Ishikawa (cell line): Measurements from ENCODE around the gene SCYL1.

Experiments used
- CEBPB ChIP-seq: IDR thresholded peaks from 2 replicates; pipeline ENCODE4 v1.6.1; 2012
- CREB1 ChIP-seq: IDR thresholded peaks from 2 replicates; pipeline ENCODE4 v1.6.1; 2012; ENCODE audit warnings: low read depth
- EGR1 ChIP-seq: IDR thresholded peaks from 2 replicates; pipeline ENCODE4 v1.6.1; 2012
- EP300 ChIP-seq: IDR thresholded peaks from 2 replicates; pipeline ENCODE4 v1.6.1; 2012; ENCODE audit warnings: borderline replicate concordance
- FOXM1 ChIP-seq: IDR thresholded peaks from 2 replicates; pipeline ENCODE4 v1.6.1; 2012; ENCODE audit warnings: low read depth, borderline replicate concordance
- NFIC ChIP-seq: IDR thresholded peaks from 2 replicates; pipeline ENCODE4 v1.6.1; 2012
- RAD21 ChIP-seq: IDR thresholded peaks from 2 replicates; pipeline ENCODE4 v1.6.1; 2012; ENCODE audit warnings: low read depth
- TAF1 ChIP-seq: IDR thresholded peaks from 2 replicates; pipeline ENCODE4 v1.6.1; 2012; ENCODE audit warnings: low read depth, mild to moderate bottlenecking
- TCF12 ChIP-seq: IDR thresholded peaks from 2 replicates; pipeline ENCODE4 v1.6.1; 2012; ENCODE audit warnings: low read depth
- TEAD4 ChIP-seq: IDR thresholded peaks from 2 replicates; pipeline ENCODE4 v1.6.1; 2012
- YY1 ChIP-seq: IDR thresholded peaks from 2 replicates; pipeline ENCODE4 v1.6.1; 2012; ENCODE audit warnings: low read depth
- ZBTB7A ChIP-seq: IDR thresholded peaks from 2 replicates; pipeline ENCODE4 v1.6.1; 2012; ENCODE audit warnings: low read depth
- TF ChIP-seq, protein P1 (sequence below): IDR thresholded peaks from 2 replicates; pipeline ENCODE4 v1.6.1; 2012
- TF ChIP-seq, protein P2 (sequence below): IDR thresholded peaks from 2 replicates; pipeline ENCODE4 v1.6.1; 2012
- TF ChIP-seq, protein P3 (sequence below): IDR thresholded peaks from 2 replicates; pipeline ENCODE4 v1.6.1; 2012; ENCODE audit warnings: low read depth, mild to moderate bottlenecking

The SCYL1 gene

DNA sequence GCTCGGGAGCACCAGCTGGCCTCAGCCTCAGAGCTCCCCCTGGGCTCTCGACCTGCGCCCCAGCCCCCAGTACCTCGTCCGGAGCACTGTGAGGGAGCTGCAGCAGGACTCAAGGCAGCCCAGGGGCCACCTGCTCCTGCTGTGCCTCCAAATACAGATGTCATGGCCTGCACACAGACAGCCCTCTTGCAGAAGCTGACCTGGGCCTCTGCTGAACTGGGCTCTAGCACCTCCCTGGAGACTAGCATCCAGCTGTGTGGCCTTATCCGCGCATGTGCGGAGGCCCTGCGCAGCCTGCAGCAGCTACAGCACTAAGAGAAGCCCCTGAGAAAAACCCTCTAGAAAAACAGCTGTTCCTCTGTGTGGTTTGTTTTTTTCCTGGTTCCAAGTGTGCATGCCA, 46.5 kb downstream of the SCYL1 start:
- no peak for TF ChIP-seq CEBPB
- TF ChIP-seq, protein P1, sequence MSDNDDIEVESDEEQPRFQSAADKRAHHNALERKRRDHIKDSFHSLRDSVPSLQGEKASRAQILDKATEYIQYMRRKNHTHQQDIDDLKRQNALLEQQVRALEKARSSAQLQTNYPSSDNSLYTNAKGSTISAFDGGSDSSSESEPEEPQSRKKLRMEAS = no peak
- TF ChIP-seq TAF1 = no peak
- no peak for TF ChIP-seq EP300
- no peak for TF ChIP-seq ZBTB7A
- no peak for TF ChIP-seq EGR1
- no peak for TF ChIP-seq CREB1
- TF ChIP-seq, protein P2, sequence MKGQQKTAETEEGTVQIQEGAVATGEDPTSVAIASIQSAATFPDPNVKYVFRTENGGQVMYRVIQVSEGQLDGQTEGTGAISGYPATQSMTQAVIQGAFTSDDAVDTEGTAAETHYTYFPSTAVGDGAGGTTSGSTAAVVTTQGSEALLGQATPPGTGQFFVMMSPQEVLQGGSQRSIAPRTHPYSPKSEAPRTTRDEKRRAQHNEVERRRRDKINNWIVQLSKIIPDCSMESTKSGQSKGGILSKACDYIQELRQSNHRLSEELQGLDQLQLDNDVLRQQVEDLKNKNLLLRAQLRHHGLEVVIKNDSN = no peak
- TF ChIP-seq NFIC = no peak
- TF ChIP-seq YY1 = no peak
- TF ChIP-seq, protein P3, sequence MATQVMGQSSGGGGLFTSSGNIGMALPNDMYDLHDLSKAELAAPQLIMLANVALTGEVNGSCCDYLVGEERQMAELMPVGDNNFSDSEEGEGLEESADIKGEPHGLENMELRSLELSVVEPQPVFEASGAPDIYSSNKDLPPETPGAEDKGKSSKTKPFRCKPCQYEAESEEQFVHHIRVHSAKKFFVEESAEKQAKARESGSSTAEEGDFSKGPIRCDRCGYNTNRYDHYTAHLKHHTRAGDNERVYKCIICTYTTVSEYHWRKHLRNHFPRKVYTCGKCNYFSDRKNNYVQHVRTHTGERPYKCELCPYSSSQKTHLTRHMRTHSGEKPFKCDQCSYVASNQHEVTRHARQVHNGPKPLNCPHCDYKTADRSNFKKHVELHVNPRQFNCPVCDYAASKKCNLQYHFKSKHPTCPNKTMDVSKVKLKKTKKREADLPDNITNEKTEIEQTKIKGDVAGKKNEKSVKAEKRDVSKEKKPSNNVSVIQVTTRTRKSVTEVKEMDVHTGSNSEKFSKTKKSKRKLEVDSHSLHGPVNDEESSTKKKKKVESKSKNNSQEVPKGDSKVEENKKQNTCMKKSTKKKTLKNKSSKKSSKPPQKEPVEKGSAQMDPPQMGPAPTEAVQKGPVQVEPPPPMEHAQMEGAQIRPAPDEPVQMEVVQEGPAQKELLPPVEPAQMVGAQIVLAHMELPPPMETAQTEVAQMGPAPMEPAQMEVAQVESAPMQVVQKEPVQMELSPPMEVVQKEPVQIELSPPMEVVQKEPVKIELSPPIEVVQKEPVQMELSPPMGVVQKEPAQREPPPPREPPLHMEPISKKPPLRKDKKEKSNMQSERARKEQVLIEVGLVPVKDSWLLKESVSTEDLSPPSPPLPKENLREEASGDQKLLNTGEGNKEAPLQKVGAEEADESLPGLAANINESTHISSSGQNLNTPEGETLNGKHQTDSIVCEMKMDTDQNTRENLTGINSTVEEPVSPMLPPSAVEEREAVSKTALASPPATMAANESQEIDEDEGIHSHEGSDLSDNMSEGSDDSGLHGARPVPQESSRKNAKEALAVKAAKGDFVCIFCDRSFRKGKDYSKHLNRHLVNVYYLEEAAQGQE = no peak
- TF ChIP-seq FOXM1 = no peak
- TF ChIP-seq RAD21 = no peak
- no peak for TF ChIP-seq TEAD4

DNA sequence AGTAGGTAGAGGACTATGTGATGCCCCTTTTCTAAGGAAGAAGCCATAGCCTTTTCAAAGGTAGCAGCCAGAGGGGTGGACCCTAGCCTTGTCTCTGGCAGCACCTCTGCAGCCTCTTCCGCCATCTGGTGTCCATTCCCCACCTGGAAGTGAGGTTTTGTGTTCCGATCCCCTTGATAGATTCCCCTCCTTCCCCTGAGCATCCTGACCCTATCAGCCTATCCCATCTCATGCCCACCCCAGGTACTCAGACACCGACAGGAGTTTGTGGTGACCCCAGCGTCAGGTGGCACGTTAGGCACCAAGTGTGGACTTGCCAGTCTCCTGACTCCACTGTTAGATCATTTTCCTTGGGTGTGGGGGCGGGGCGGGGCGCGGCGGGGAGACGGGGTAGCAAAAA, 47.1 kb downstream of the SCYL1 start:
- TF ChIP-seq CEBPB = no peak
- TF ChIP-seq TEAD4 = no peak
- no peak for TF ChIP-seq EGR1
- TF ChIP-seq CREB1 = no peak
- TF ChIP-seq TCF12 = no peak
- 0 out of 2 replicates have a peak, but pooled peaks have one; percentile 17 for TF ChIP-seq TAF1
- TF ChIP-seq RAD21 = peak; percentile 54

DNA sequence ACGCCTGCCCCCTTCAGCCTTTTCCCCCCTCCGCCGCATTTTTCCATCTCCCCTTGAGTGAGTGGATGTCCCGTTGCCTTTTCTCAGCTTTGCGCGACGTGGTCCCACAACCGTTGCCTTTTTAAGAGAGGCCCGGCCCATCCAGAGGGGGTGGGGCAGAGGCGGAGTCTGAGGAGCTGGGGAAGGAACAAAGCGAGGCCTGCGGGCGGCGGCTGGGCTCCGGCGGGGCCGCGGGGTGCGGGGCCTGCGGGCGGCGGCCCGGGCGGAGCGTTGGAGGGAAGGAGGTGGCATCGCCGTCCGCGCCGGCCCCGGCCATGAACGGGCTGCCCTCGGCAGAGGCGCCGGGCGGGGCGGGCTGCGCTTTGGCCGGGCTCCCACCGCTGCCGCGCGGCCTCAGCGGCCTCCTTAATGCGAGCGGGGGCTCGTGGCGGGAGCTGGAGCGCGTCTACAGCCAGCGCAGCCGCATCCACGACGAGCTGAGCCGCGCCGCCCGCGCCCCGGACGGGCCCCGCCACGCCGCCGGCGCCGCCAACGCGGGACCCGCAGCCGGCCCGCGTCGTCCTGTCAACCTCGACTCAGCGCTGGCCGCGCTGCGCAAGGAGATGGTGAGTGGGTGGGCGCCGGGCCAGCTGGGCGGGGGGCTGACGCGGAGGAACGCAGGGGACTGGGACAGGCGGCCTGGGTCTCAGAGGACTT, 47.6 kb downstream of the SCYL1 start, which contains the start of gene FAM89B:
Gene FAM89B, plus strand, starts transcription at position 183 of the 696 bp plus-strand sequence. Its CDS starts 132 bp downstream, at position 315.
- TF ChIP-seq CREB1 (no peak), RAD21 (no peak), FOXM1 (no peak), EP300 (no peak; the same call in 1 of the 2 replicates), EGR1 (no peak), TAF1 (no peak), TEAD4 (no peak), CEBPB (no peak), NFIC (0 out of 2 replicates have a peak, but pooled peaks have one; percentile 10), ZBTB7A (no peak; the same call in 1 of the 2 replicates)
- TF ChIP-seq, protein P3 = no peak
- TF ChIP-seq, protein P1 = peak; percentile 19; the same call in 1 of the 2 replicates

DNA sequence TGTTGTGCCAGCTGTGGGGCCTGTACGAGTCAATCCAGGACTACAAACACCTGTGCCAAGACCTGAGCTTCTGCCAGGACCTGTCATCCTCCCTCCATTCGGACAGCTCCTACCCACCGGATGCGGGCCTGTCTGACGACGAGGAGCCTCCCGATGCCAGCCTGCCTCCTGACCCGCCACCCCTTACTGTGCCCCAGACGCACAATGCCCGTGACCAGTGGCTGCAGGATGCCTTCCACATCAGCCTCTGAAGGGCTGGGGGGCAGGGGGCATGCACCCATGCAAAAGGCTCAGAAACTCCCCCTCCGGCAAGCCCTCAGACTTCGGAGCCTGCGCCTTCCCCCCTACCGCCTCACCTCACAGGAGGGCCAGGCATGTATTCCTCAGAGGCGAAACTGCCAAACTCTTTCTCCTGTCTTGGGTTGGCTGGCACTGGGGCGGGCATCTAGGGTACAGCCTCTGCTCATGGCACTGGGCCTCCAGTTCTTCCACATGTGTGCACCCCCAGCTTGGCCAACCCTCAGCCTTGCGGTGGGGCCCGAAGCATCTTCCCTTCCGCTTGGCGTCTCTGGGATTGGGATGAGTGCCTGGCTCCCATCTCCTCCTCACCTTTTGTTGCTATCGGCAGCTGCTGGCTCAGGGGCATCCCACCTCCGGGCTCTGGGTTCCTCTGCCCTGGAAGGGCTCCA, 48.7 kb downstream of the SCYL1 start:
- TF ChIP-seq YY1 = no peak
- no peak for TF ChIP-seq TAF1
- TF ChIP-seq RAD21 = no peak
- no peak for TF ChIP-seq EP300
- TF ChIP-seq, protein P1 = no peak
- no peak for TF ChIP-seq TCF12
- TF ChIP-seq, protein P3 = no peak
- no peak for TF ChIP-seq CEBPB
- no peak; the same call in none of the 2 replicates for TF ChIP-seq ZBTB7A
- TF ChIP-seq, protein P2 = no peak
- no peak for TF ChIP-seq CREB1
- no peak for TF ChIP-seq NFIC
- TF ChIP-seq EGR1 = no peak
